Tibial nerve (tissue), 4 donors: ENCODE measurements around the gene UNC79. TPM values are rescaled to one million over a fixed set of nuclear protein-coding genes. Genes with fewer than 3 reads are reported as not detected.
A peak's percentile ranks its signal among the peaks of the same experiment; 100 is the strongest.

ENCODE experiments used
- DNase-seq, 2 donors: peaks; one replicate each; pipeline ENCODE4 v3.0.0-alpha.2; 2019; ENCODE audit warnings: low spot score in 2 of 2
- H3K27ac ChIP-seq, 4 donors: fragments of 200-600 bp; sonication (generic) in 3 of 4; one replicate each; pipeline ENCODE4 v1.5.1; 2017 to 2019; ENCODE audit warnings: mild to moderate bottlenecking in 1 of 4
- H3K27me3 ChIP-seq, 2 donors: fragments of 200-600 bp; sonication (generic) in 1 of 2; one replicate each; pipeline versions ENCODE4 v1.5.1 to v1.6.0; 2017 to 2019
- H3K36me3 ChIP-seq, 3 donors: fragments of 200-600 bp; sonication (generic); one replicate each; pipeline ENCODE4 v1.5.1; 2018 to 2019
- H3K4me1 ChIP-seq, 4 donors: fragments of 200-600 bp; sonication (generic) in 3 of 4; one replicate each; pipeline ENCODE4 v1.5.1; 2017 to 2019
- H3K4me3 ChIP-seq, 4 donors: fragments of 200-600 bp; sonication (generic) in 3 of 4; one replicate each; pipeline ENCODE4 v1.5.1; 2017 to 2019; ENCODE audit warnings: mild to moderate bottlenecking in 1 of 4, moderate library complexity in 1 of 4
- H3K9me3 ChIP-seq, 4 donors: fragments of 200-600 bp; sonication (generic) in 3 of 4; one replicate each; pipeline ENCODE4 v1.5.1; 2017 to 2019
- EP300 ChIP-seq, 2 donors: sonication (generic); formaldehyde crosslinking; IDR thresholded peaks; one replicate each; pipeline ENCODE4 v1.6.1; 2017; ENCODE audit warnings: antibody characterized with exemption in 2 of 2, mild to moderate bottlenecking in 1 of 2
- POLR2A ChIP-seq, 2 donors: fragments of 450-650 bp; IDR thresholded peaks; one replicate each; pipeline ENCODE4 v1.6.1; 2017; ENCODE audit warnings: antibody characterized with exemption in 2 of 2, mild to moderate bottlenecking in 2 of 2, moderate library complexity in 2 of 2
- WGBS, 2 donors: methylation state at CpG; one replicate each; pipeline ENCODE4 v1.1.5; 2018; 5-methylcytosine and 5-hydroxymethylcytosine counted together
- total RNA-seq, 4 donors: library from RNA; depleted of rRNA; stranded (reverse); fragments of >200 nt; gene quantifications; one replicate each; pipeline ENCODE4 v1.1.0, GENCODE V29; 2016
- TF ChIP-seq, protein P1 (sequence below), 5 experiments: fragments of 200-600 bp in 3 of 5; fragments of 450-650 bp in 2 of 5; sonication (generic) in 3 of 5; IDR thresholded peaks; one replicate each; pipeline ENCODE4 v1.5.1; 2016 to 2019; ENCODE audit warnings: antibody characterized with exemption in 5 of 5, mild to moderate bottlenecking in 3 of 5, moderate library complexity in 2 of 5

The UNC79 gene
- total RNA-seq, 4 donors from 2014 or later, result under 0.01 to 1.3 (median 0.21) TPM; not detected in 1

DNA sequence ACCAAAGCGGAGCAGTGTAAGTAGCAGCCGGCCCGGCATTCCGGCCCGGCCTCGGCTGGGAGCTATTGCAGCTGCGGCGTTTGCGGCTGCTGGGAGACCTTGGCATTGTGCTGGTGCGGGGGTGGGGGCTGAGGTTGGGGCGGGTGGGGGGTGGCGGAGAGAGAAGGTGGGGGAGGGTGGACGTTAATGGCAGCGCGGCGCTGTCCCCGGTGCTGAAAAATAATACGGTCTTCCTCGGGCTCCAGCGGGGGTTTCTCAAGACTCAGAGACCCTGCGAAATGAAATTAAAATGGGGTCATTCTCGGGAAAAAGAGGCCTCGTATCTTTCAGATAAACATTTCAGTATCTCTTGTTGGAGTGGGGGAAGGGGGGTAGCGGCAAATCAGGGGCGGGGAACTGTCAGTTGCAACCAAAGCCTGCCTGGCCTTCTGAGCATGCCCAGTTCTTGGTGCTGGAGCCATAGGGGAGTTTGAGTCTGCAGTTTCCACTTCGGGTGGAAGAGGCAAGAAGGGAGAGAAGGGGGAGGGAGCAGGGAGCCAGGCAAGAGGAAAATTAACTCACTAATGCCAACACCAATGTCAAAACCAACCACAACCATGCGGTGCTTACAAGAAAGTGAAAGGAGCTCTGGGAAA is 414 bp downstream of the UNC79 start:
- peak overlapping the region in 1 of 4 donors; percentile 24 for H3K4me3 ChIP-seq
- H3K36me3 ChIP-seq, result no peaks in the 10 kb centered on the region
- H3K4me1 ChIP-seq, result peaks cover 0 to 14% (median 0%) of the 10 kb centered on the region in 4 donors
- H3K27ac ChIP-seq, result no peak overlapping the region
- peaks cover 0 to 32% of the 10 kb centered on the region in 2 donors for H3K27me3 ChIP-seq
- no peak for DNase-seq
- WGBS, 2 donors, result 2 to 4% methylated on average over 17 to 26 of the region's 27 CpGs
- peaks cover 0 to 16% (median 4%) of the 10 kb centered on the region in 4 donors for H3K9me3 ChIP-seq
- TF ChIP-seq EP300 (IDR thresholded peaks at IDR 0.05) (no peak), POLR2A (IDR thresholded peaks at IDR 0.05) (no peak)
- TF ChIP-seq, protein P1, sequence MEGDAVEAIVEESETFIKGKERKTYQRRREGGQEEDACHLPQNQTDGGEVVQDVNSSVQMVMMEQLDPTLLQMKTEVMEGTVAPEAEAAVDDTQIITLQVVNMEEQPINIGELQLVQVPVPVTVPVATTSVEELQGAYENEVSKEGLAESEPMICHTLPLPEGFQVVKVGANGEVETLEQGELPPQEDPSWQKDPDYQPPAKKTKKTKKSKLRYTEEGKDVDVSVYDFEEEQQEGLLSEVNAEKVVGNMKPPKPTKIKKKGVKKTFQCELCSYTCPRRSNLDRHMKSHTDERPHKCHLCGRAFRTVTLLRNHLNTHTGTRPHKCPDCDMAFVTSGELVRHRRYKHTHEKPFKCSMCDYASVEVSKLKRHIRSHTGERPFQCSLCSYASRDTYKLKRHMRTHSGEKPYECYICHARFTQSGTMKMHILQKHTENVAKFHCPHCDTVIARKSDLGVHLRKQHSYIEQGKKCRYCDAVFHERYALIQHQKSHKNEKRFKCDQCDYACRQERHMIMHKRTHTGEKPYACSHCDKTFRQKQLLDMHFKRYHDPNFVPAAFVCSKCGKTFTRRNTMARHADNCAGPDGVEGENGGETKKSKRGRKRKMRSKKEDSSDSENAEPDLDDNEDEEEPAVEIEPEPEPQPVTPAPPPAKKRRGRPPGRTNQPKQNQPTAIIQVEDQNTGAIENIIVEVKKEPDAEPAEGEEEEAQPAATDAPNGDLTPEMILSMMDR (IDR thresholded peaks at IDR 0.05), result no peak

DNA sequence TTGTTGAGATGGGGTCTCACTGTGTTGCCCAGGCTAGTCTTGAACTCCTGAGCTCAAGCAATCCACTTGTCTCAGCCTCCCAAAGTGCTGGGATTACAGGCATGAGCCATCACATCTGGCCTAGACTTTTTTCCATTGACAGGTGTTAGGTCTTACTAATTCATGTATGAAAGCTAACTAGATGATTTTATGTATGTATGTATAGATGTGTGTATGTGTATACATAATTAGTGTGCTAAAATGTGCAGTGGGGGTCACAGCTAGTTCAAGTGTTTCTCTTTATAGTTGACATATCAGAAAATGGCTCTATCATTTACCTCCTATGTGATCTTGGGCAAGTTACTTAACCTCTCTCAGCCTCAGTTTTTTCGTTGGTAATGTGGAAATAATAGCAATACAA is 23.5 kb downstream of the UNC79 start:
- Histone ChIP-seq H3K27me3 (no peaks in the 10 kb centered on the region), H3K36me3 (no peaks in the 10 kb centered on the region), H3K4me1 (no peaks in the 10 kb centered on the region), H3K4me3 (no peak overlapping the region), H3K9me3 (no peaks in the 10 kb centered on the region), H3K27ac (no peak overlapping the region)
- 69 to 74% methylated on average over 1 of the region's 1 CpG for WGBS, 2 donors
- DNase-seq, result no peak
- TF ChIP-seq, protein P1 (IDR thresholded peaks at IDR 0.05), result no peak
- TF ChIP-seq EP300 (IDR thresholded peaks at IDR 0.05), result no peak
- no peak for TF ChIP-seq POLR2A (IDR thresholded peaks at IDR 0.05)

- Histone ChIP-seq H3K27me3 (no peaks in the 10 kb centered on the region), H3K36me3 (no peaks in the 10 kb centered on the region), H3K27ac (no peak overlapping the region), H3K4me1 (no peaks in the 10 kb centered on the region), H3K4me3 (no peak overlapping the region), H3K9me3 (no peaks in the 10 kb centered on the region)
- DNase-seq, result no peak
- TF ChIP-seq POLR2A (IDR thresholded peaks at IDR 0.05) (no peak), EP300 (IDR thresholded peaks at IDR 0.05) (no peak)
- TF ChIP-seq, protein P1 (IDR thresholded peaks at IDR 0.05), result no peak
These were observed 25.6 kb downstream of the UNC79 start for GRCh38 chr14:93456356-93456755.

DNA sequence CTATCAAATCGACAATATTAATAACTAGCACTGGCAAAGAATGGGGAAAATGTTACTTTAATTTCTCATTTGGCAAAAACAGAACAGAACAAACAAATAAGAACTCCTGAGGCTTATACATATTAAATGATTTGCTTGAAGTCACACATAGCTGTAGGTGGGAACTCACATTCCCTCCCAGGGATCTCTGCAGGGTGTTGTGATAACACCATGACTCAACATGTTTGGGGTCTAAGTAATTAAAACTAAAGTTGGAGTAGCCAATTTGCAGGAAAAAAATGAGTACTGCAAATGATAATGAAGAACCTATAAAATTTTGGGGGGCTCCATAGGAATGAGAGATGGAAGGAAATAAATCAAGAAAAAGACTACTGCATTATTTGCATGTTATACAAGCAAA is 27.5 kb downstream of the UNC79 start:
- no peaks in the 10 kb centered on the region for H3K27me3 ChIP-seq
- TF ChIP-seq EP300 (IDR thresholded peaks at IDR 0.05) (no peak), POLR2A (IDR thresholded peaks at IDR 0.05) (no peak)
- no peak overlapping the region for H3K4me3 ChIP-seq
- H3K27ac ChIP-seq, result no peak overlapping the region
- 84 to 86% methylated on average over 1 of the region's 1 CpG for WGBS, 2 donors
- no peak for DNase-seq
- no peaks in the 10 kb centered on the region for H3K36me3 ChIP-seq
- H3K9me3 ChIP-seq, result no peaks in the 10 kb centered on the region
- no peaks in the 10 kb centered on the region for H3K4me1 ChIP-seq

GRCh38 chr14:93462479-93462878 is 31.7 kb downstream of the UNC79 start:
- no peak for DNase-seq
- WGBS, 2 donors, result 82 to 84% methylated on average over 3 of the region's 3 CpGs
- Histone ChIP-seq H3K9me3 (no peaks in the 10 kb centered on the region), H3K36me3 (no peaks in the 10 kb centered on the region), H3K4me1 (no peaks in the 10 kb centered on the region), H3K27ac (no peak overlapping the region), H3K4me3 (no peak overlapping the region), H3K27me3 (no peaks in the 10 kb centered on the region)
- TF ChIP-seq, protein P1 (IDR thresholded peaks at IDR 0.05), result no peak
- no peak for TF ChIP-seq EP300 (IDR thresholded peaks at IDR 0.05)
- TF ChIP-seq POLR2A (IDR thresholded peaks at IDR 0.05), result no peak
